SU-DHL-6 (cell line): ENCODE results near the gene CDH13.

Experiments used
- CTCF ChIP-seq: fragments of 200-600 bp; sonication (generic); IDR thresholded peaks from one replicate; pipeline ENCODE4 v1.5.1; 2017; ENCODE audit warnings: antibody characterized with exemption, mild to moderate bottlenecking, low read length, moderate library complexity; ENCODE audit not compliant: insufficient read depth, poor library complexity, severe bottlenecking
- EZH2phosphoT487 ChIP-seq: fragments of 200-600 bp; sonication (generic), shearing (Covaris generic); conservative IDR thresholded peaks from 2 replicates; pipeline ENCODE4 v1.6.1; 2018; ENCODE audit warnings: mild to moderate bottlenecking, antibody characterized with exemption, low read length, moderate library complexity, mixed read lengths

GRCh38 chr16:83737729-83738354 is 1111.1 kb downstream of the CDH13 start:
- TF ChIP-seq CTCF = no peak
- TF ChIP-seq EZH2phosphoT487 = no peak
